GM21737 (cell line): ENCODE measurements around the gene RNF6.
"Not testable (repeated sequence)": the region's sequence is repeated elsewhere in the genome, so short reads cannot be mapped to it uniquely, and the experiment has no call there.

Experiments used
- ATAC-seq: cut with Tn5 transposase; IDR thresholded peaks from one replicate; pipeline ENCODE4 v1.9.1; 2021; ENCODE audit warnings: mild to moderate bottlenecking, moderate library complexity; ENCODE audit not compliant: unreplicated experiment

Gene RNF6

GRCh38 chr13:26221721-26222519, at the start of gene RNF6:
Gene RNF6 (minus strand): TSS chr13:26222314. CDS start chr13:26219649, 2,665 bp downstream.
- peak; percentile 96 for ATAC-seq

GRCh38 chr13:26270707-26271106, 48.6 kb upstream of the RNF6 start:
- no peak for ATAC-seq

- no peak for ATAC-seq
Observed at GRCh38 chr13:26266311-26266710, 44.2 kb upstream of the RNF6 start.

- no peak for ATAC-seq
Observed at GRCh38 chr13:26262156-26262555, 40.0 kb upstream of the RNF6 start.

- ATAC-seq = no peak
Observed at GRCh38 chr13:26259634-26260033, 37.5 kb upstream of the RNF6 start.

GRCh38 chr13:26257049-26257448, 34.9 kb upstream of the RNF6 start:
- no peak for ATAC-seq

GRCh38 chr13:26255691-26256277, 33.7 kb upstream of the RNF6 start:
- ATAC-seq = no peak

- ATAC-seq = no peak
Observed at GRCh38 chr13:26255115-26255514, 33.0 kb upstream of the RNF6 start.

GRCh38 chr13:26254583-26255111, 32.5 kb upstream of the RNF6 start:
- ATAC-seq = peak; percentile 35

- ATAC-seq = peak; percentile 82
Observed at GRCh38 chr13:26253787-26254582, 31.9 kb upstream of the RNF6 start, which contains the start of gene CDK8. Gene CDK8 (plus strand): TSS chr13:26254129. CDS start chr13:26254642, 513 bp downstream.

GRCh38 chr13:26253262-26253786, 31.2 kb upstream of the RNF6 start:
- ATAC-seq = no peak

GRCh38 chr13:26252006-26252405, 29.9 kb upstream of the RNF6 start:
- not testable (repeated sequence) for ATAC-seq

GRCh38 chr13:26249551-26249950, 27.4 kb upstream of the RNF6 start:
- no peak for ATAC-seq

- no peak for ATAC-seq
Observed at GRCh38 chr13:26247608-26248007, 25.5 kb upstream of the RNF6 start.

- no peak for ATAC-seq
Observed at GRCh38 chr13:26247011-26247410, 24.9 kb upstream of the RNF6 start.

- no peak for ATAC-seq
Observed at GRCh38 chr13:26246154-26246553, 24.0 kb upstream of the RNF6 start.

- ATAC-seq = no peak
Observed at GRCh38 chr13:26236296-26236695, 14.2 kb upstream of the RNF6 start.

- no peak for ATAC-seq
Observed at GRCh38 chr13:26230703-26231102, 8.6 kb upstream of the RNF6 start.

GRCh38 chr13:26229080-26229615, 7.0 kb upstream of the RNF6 start:
- ATAC-seq = no peak

- no peak for ATAC-seq
Observed at GRCh38 chr13:26228096-26228495, 6.0 kb upstream of the RNF6 start.
